ENCODE results near the gene LRCH3. TPM values are rescaled to one million over a fixed set of nuclear protein-coding genes. Genes with fewer than 3 reads are reported as not detected.

The LRCH3 gene
- total and polyA plus RNA-seq, 2 experiments from 2014 or later: 22.5 to 38.5 TPM

DNA sequence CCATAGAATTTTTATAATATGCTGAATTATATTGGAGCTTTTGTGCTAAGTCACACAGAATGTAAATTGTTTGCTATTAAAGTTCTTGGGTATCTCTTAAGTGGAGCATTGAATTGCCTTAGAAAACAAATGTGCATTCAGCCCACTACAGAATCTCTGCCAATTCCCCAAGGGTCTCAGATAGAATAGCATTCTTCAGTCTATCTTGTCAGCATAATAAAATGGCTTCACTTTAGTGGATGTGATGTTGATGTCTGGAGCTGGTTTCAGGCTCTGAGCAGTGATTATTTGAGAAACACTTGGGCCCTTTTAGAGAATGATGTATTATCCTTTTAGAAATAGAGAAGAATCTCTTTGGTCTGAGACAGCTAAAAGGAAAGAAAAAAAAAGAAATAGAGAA is 45.2 kb downstream of the LRCH3 start:
- Histone ChIP-seq H3K4me2 (no peak overlapping the region), H3K4me3 (no peak overlapping the region), H2AFZ (no peak overlapping the region), H3K36me3 (replicated peaks; ENCODE audit: insufficient read depth, low read depth) (no peaks in the 10 kb centered on the region), H4K20me1 (ENCODE audit: insufficient read depth, poor library complexity, severe bottlenecking) (no peaks in the 10 kb centered on the region), H3K27me3 (no peaks in the 10 kb centered on the region), H3K4me1 (ENCODE audit: insufficient read depth) (no peaks in the 10 kb centered on the region), H3K9me3 (ENCODE audit: low read depth) (no peaks in the 10 kb centered on the region), H3K9me2 (replicated peaks; ENCODE audit: insufficient read depth) (no peaks in the 10 kb centered on the region), H3K27ac (peak overlapping the region; percentile 19), H3K79me2 (no peaks in the 10 kb centered on the region)
- no peak for DNase-seq (ENCODE audit: low spot score)
- TF ChIP-seq, protein P1, sequence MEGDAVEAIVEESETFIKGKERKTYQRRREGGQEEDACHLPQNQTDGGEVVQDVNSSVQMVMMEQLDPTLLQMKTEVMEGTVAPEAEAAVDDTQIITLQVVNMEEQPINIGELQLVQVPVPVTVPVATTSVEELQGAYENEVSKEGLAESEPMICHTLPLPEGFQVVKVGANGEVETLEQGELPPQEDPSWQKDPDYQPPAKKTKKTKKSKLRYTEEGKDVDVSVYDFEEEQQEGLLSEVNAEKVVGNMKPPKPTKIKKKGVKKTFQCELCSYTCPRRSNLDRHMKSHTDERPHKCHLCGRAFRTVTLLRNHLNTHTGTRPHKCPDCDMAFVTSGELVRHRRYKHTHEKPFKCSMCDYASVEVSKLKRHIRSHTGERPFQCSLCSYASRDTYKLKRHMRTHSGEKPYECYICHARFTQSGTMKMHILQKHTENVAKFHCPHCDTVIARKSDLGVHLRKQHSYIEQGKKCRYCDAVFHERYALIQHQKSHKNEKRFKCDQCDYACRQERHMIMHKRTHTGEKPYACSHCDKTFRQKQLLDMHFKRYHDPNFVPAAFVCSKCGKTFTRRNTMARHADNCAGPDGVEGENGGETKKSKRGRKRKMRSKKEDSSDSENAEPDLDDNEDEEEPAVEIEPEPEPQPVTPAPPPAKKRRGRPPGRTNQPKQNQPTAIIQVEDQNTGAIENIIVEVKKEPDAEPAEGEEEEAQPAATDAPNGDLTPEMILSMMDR (IDR thresholded peaks at IDR 0.05; ENCODE audit: poor library complexity): no peak
- TF ChIP-seq EZH2phosphoT487 (IDR thresholded peaks at IDR 0.05; ENCODE audit: low read depth, severe bottlenecking, unreplicated experiment) (no peak), EZH2 (IDR thresholded peaks at IDR 0.05; ENCODE audit: borderline replicate concordance) (no peak)

DNA sequence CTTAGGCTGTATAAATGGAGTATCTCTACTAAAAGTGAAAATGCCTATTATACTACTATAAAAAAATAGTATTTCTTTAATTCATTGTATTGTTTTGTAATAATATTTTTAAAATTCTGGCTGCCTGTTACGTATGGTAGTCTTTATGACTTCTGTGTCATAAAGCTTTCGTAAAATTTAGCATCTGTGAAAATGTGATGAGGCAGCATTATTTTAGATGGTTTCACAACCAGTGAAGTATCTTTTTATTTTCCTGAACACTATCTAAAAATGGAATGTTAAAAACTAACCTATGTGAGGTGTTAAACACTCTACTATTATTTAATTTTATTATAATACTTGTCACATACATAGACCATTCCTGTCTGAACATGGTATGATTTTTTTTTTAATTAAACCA is 46.2 kb downstream of the LRCH3 start:
- H3K4me3 ChIP-seq: no peak overlapping the region
- H4K20me1 ChIP-seq (ENCODE audit: insufficient read depth, poor library complexity, severe bottlenecking): no peaks in the 10 kb centered on the region
- 97% methylated on average over 2 of the region's 2 CpGs for WGBS (ENCODE audit: low lambda C conversion rate, missing lambda C conversion rate)
- H3K4me1 ChIP-seq (ENCODE audit: insufficient read depth): no peaks in the 10 kb centered on the region
- H3K9me2 ChIP-seq (replicated peaks; ENCODE audit: insufficient read depth): no peaks in the 10 kb centered on the region
- H3K79me2 ChIP-seq: no peaks in the 10 kb centered on the region
- DNase-seq (ENCODE audit: low spot score): no peak
- no peaks in the 10 kb centered on the region for H3K27me3 ChIP-seq
- TF ChIP-seq EZH2phosphoT487 (IDR thresholded peaks at IDR 0.05; ENCODE audit: low read depth, severe bottlenecking, unreplicated experiment) (no peak), EZH2 (IDR thresholded peaks at IDR 0.05; ENCODE audit: borderline replicate concordance) (no peak)
- TF ChIP-seq, protein P1 (IDR thresholded peaks at IDR 0.05; ENCODE audit: poor library complexity): no peak
- no peak overlapping the region for H2AFZ ChIP-seq
- H3K9me3 ChIP-seq (ENCODE audit: low read depth): no peaks in the 10 kb centered on the region
- no peak overlapping the region for H3K27ac ChIP-seq
- H3K4me2 ChIP-seq: no peak overlapping the region
- H3K36me3 ChIP-seq (replicated peaks; ENCODE audit: insufficient read depth, low read depth): no peaks in the 10 kb centered on the region

DNA sequence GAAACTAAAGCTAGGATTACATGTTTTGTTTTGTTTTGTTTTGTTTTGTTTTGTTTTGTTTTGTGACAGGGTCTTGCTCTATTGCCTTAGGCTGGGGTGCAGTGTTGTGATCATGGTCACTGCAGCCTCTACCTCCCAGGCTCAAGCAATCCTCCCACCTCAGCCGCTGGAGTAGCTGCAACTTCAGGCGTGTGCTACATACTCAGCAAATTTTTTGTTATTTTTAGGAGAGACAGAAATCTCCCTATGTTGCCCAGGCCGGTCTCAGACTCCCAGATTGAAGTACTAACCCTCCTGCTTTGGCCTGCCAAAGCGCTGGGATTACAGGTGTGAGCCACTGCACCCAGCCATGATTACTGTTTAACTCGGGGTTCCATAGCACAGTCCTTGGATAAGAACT is 50.7 kb downstream of the LRCH3 start:
- H3K36me3 ChIP-seq (replicated peaks; ENCODE audit: insufficient read depth, low read depth): no peaks in the 10 kb centered on the region

More for the DNA sequence above, 50.7 kb downstream of the LRCH3 start:
- no peak overlapping the region for H2AFZ ChIP-seq
- H3K27ac ChIP-seq: no peak overlapping the region
- no peak for DNase-seq (ENCODE audit: low spot score)
- no peaks in the 10 kb centered on the region for H3K27me3 ChIP-seq
- H3K4me3 ChIP-seq: no peak overlapping the region
- H3K9me3 ChIP-seq (ENCODE audit: low read depth): no peaks in the 10 kb centered on the region
- no peak for TF ChIP-seq EZH2 (IDR thresholded peaks at IDR 0.05; ENCODE audit: borderline replicate concordance)
- TF ChIP-seq EZH2phosphoT487 (IDR thresholded peaks at IDR 0.05; ENCODE audit: low read depth, severe bottlenecking, unreplicated experiment): no peak
- TF ChIP-seq, protein P1 (IDR thresholded peaks at IDR 0.05; ENCODE audit: poor library complexity): no peak
- H4K20me1 ChIP-seq (ENCODE audit: insufficient read depth, poor library complexity, severe bottlenecking): no peaks in the 10 kb centered on the region
- H3K4me2 ChIP-seq: no peak overlapping the region
- 94% methylated on average over 5 of the region's 5 CpGs for WGBS (ENCODE audit: low lambda C conversion rate, missing lambda C conversion rate)
- H3K4me1 ChIP-seq (ENCODE audit: insufficient read depth): no peaks in the 10 kb centered on the region
- no peaks in the 10 kb centered on the region for H3K79me2 ChIP-seq
- no peaks in the 10 kb centered on the region for H3K9me2 ChIP-seq (replicated peaks; ENCODE audit: insufficient read depth)

All from hepatocyte (in vitro differentiated cells).